GM12878 (cell line): ENCODE data around the gene OR13C3. TPM values are rescaled to one million over a fixed set of nuclear protein-coding genes. Genes with fewer than 3 reads are reported as not detected.

Experiments
- ATAC-seq: fragments of 200-7000 bp; cut with Tn5 transposase; 3 replicates; pipeline ENCODE4 v1.9.1; 2020; ENCODE audit warnings: mild to moderate bottlenecking, moderate library complexity
- BruUV-seq: library from RNA; stranded (reverse); fragments of 400-500 nt; replicated peaks from 2 replicates; lab custom pipeline; 2021; lab: Mats Ljungman, UMichigan
- CTCF ChIA-PET: fragments of 300-600 bp; sonication (Branson Sonifier 250); formaldehyde crosslinking; extraction: SDS; loops from one replicate; lab custom pipeline; 2021; ENCODE audit warnings: inconsistent platforms; lab: Yijun Ruan, JAX
- POLR2A ChIA-PET: fragments of 350-600 bp; formaldehyde crosslinking; extraction: SDS; loops from one replicate; lab custom pipeline; 2021; ENCODE audit warnings: inconsistent platforms; lab: Charles Lee
- RAD21 ChIA-PET: fragments of 300-600 bp; sonication (Branson Sonifier 250); formaldehyde crosslinking; loops from one replicate; lab custom pipeline; 2023; ENCODE audit warnings: antibody characterized with exemption; ENCODE audit not compliant: unreplicated experiment; lab: Charles Lee
- SMC1A ChIA-PET: fragments of 300-600 bp; sonication (Branson Sonifier 250); formaldehyde crosslinking; loops from one replicate; lab custom pipeline; 2023; ENCODE audit not compliant: unreplicated experiment, uncharacterized antibody; lab: Charles Lee
- DNase-seq: peaks from one replicate; pipeline ENCODE4 v3.0.0-alpha.2; 2011; ENCODE audit warnings: low read depth, low spot score
- FAIRE-seq: peaks from 3 replicates; lab custom pipeline; 2011; peaks lifted over from hg19 to GRCh38; lab: Jason Lieb, UNC
- H2AFZ ChIP-seq: 2 replicates; pipeline ENCODE4 v1.6.0; 2011; ENCODE audit warnings: low read depth, low read length, control low read depth; ENCODE audit not compliant: control insufficient read depth
- H3K27ac ChIP-seq: 2 replicates; pipeline ENCODE4 v1.5.1; 2011; ENCODE audit warnings: control low read depth; ENCODE audit not compliant: control insufficient read depth, insufficient read depth
- H3K27me3 ChIP-seq, 2 experiments: replicated peaks in 1 of 2; 2 replicates each; pipeline versions ENCODE4 v1.6.0 to v1.6.1; 2011; ENCODE audit warnings: low read length in 1 of 2; ENCODE audit not compliant: control insufficient read depth in 2 of 2, insufficient read depth in 2 of 2
- H3K36me3 ChIP-seq, 2 experiments: 2 replicates each; pipeline ENCODE4 v1.5.1; 2011; ENCODE audit warnings: low read length in 1 of 2; ENCODE audit not compliant: control insufficient read depth in 2 of 2, insufficient read depth in 2 of 2
- H3K4me1 ChIP-seq: 2 replicates; pipeline ENCODE4 v1.6.1; 2011; ENCODE audit warnings: mild to moderate bottlenecking, low read length, moderate library complexity, mixed read lengths; ENCODE audit not compliant: control insufficient read depth, insufficient read depth
- H3K4me2 ChIP-seq: 2 replicates; pipeline ENCODE4 v1.6.0; 2011; ENCODE audit warnings: control low read depth; ENCODE audit not compliant: control insufficient read depth, insufficient read depth
- H3K4me3 ChIP-seq: fragments of 200-600 bp; sonication (generic); 2 replicates; pipeline ENCODE4 v1.5.1; 2016
- H3K79me2 ChIP-seq: 2 replicates; pipeline ENCODE4 v1.6.0; 2011; ENCODE audit warnings: low read length; ENCODE audit not compliant: control insufficient read depth, insufficient read depth
- H3K9ac ChIP-seq: 2 replicates; pipeline ENCODE4 v1.8.0; 2011; ENCODE audit warnings: low read length, control low read depth, mixed read lengths; ENCODE audit not compliant: control insufficient read depth, insufficient read depth
- H3K9me3 ChIP-seq: replicated peaks from 3 replicates; pipeline ENCODE4 v1.5.1; 2011; ENCODE audit warnings: mild to moderate bottlenecking, low read length; ENCODE audit not compliant: control insufficient read depth, insufficient read depth
- H4K20me1 ChIP-seq: 2 replicates; pipeline ENCODE4 v1.6.0; 2011; ENCODE audit not compliant: control insufficient read depth, insufficient read depth
- CBFB ChIP-seq: IDR thresholded peaks from 2 replicates; pipeline ENCODE4 v1.6.1; 2016; ENCODE audit warnings: antibody characterized with exemption, low read depth
- GABPA ChIP-seq: IDR thresholded peaks from 2 replicates; pipeline ENCODE4 v1.6.1; 2014; ENCODE audit warnings: antibody characterized with exemption, low read depth, mild to moderate bottlenecking, inconsistent platforms
- NFYA ChIP-seq: IDR thresholded peaks from 2 replicates; pipeline ENCODE4 v1.6.1; 2011; ENCODE audit warnings: low read depth, mild to moderate bottlenecking, low read length, improper control_type of control experiment, borderline replicate concordance
- RELB ChIP-seq: fragments of 450-650 bp; IDR thresholded peaks from 2 replicates; pipeline ENCODE4 v1.6.1; 2017; ENCODE audit warnings: low read depth, mild to moderate bottlenecking, moderate library complexity
- SIN3A ChIP-seq: IDR thresholded peaks from 2 replicates; pipeline ENCODE4 v1.6.1; 2012; ENCODE audit warnings: low read depth, low read length, improper control_type of control experiment
- ZBTB33 ChIP-seq: fragments of 450-650 bp; IDR thresholded peaks from 2 replicates; pipeline ENCODE4 v1.6.1; 2017; ENCODE audit warnings: mild to moderate bottlenecking
- WGBS: methylation state at CpG from one replicate; pipeline ENCODE4 v1.1.6; 2016; ENCODE audit warnings: low lambda C conversion rate; ENCODE audit not compliant: insufficient replicate concordance, insufficient coverage; ENCODE audit errors: missing lambda C conversion rate; 5-methylcytosine and 5-hydroxymethylcytosine counted together
- in situ Hi-C: fragments of 300-500 bp; cut with MboI; formaldehyde crosslinking; loops from 9 replicates; pipeline ENCODE4 v1.14.3; 2018; ENCODE audit warnings: mixed read lengths
- intact Hi-C: fragments of 100-400 bp; cut with micrococcal nuclease; formaldehyde crosslinking; loops from one replicate; pipeline ENCODE4 v1.14.2; 2022; ENCODE audit not compliant: unreplicated experiment
- polyA plus RNA-seq, 11 experiments: library from polyadenylated mRNA; depleted of rRNA in 4 of 11; unstranded in 6 of 11; stranded (reverse) in 5 of 11; fragments of >200 nt; fragmentation: Nextera tagmentation in 4 of 11; fragmentation: Illumina TruSeq in 1 of 11; extraction: Ambion mirVana in 4 of 11; extraction: Trizol in 1 of 11; gene quantifications; 1 replicate in 1 of 11; 2 replicates in 10 of 11; pipeline versions ENCODE4 v1.2.1 to v1.2.3, GENCODE V29; 2011 to 2016; ENCODE audit warnings: inconsistent platforms in 2 of 11, missing spikeins in 2 of 11, low read depth in 1 of 11
- total RNA-seq, 4 experiments: library from RNA; depleted of rRNA in 3 of 4; stranded (reverse); fragments of >200 nt in 3 of 4; fragmentation: Illumina TruSeq in 1 of 4; extraction: Trizol in 1 of 4; gene quantifications; 2 replicates each; pipeline versions ENCODE4 v1.2.1 to v1.2.3, GENCODE V29; 2013 to 2021

The OR13C3 gene
- total and polyA plus RNA-seq, 10 of the 15 experiments (the other 5 are each of a cell fraction or from before 2014, with no cell fraction given): 0.87 TPM; not detected in 9

GRCh38 chr9:104539275-104539674 is 2.6 kb upstream of the OR13C3 start:
- intact Hi-C loops (no loop called here), in situ Hi-C loops (no loop called here)
- no peak overlapping the region for H3K4me3 ChIP-seq
- RAD21 ChIA-PET: no interaction called here
- SMC1A ChIA-PET: interaction anchor here (1.0 kb wide), 1 partner anchor 25 kb away, joined by 4 read pairs; no protein-coding TSS in a partner anchor
- no peaks in the 10 kb centered on the region for H3K36me3 ChIP-seq
- no peak for FAIRE-seq
- H4K20me1 ChIP-seq: no peaks in the 10 kb centered on the region
- H3K27me3 ChIP-seq: no peaks in the 10 kb centered on the region
- TF ChIP-seq GABPA: no peak
- no peak for TF ChIP-seq RELB
- no peak for TF ChIP-seq NFYA
- no peak for TF ChIP-seq ZBTB33
- TF ChIP-seq SIN3A: no peak
- no peak for TF ChIP-seq CBFB
- TF ChIP-seq, all 136 proteins: peak for 0
- no peaks in the 10 kb centered on the region for H3K4me1 ChIP-seq
- no peaks in the 10 kb centered on the region for H3K9me3 ChIP-seq
- no peak overlapping the region for H2AFZ ChIP-seq
- DNase-seq (no peak), ATAC-seq (no peak)
- no peak overlapping the region for H3K27ac ChIP-seq
- H3K79me2 ChIP-seq: no peaks in the 10 kb centered on the region
- ChIA-PET POLR2A (no interaction called here), CTCF (interaction anchor here (1.3 kb wide), 1 partner anchor 17 kb away, joined by 3 read pairs; no protein-coding TSS in a partner anchor)
- WGBS: 0% methylated on average over 1 of the region's 1 CpG
- no peak overlapping the region for H3K4me2 ChIP-seq
- BruUV-seq: no TSS peak
- no peak overlapping the region for H3K9ac ChIP-seq
